GM12801 (cell line): ENCODE measurements around the gene MYO19.

Experiments
- TF ChIP-seq, protein P1 (sequence below): IDR thresholded peaks from one replicate; pipeline ENCODE4 v1.5.1; 2011; ENCODE audit warnings: control low read depth; ENCODE audit not compliant: insufficient read length; ENCODE audit errors: extremely low read depth

Gene MYO19

DNA sequence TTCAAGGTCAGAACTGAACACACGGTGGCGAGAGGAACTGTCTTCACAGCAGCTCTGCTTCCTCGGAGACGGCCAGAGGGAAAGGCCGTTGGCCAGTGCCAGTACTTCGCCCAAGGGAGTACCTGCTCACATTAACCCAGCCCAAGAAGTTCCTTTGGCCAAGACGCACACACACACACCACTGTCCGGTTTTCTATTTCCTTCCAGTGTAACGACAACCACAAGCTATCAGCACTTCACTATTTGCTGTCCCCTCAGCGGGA lies 9.3 kb upstream of the MYO19 start:
- TF ChIP-seq, protein P1, sequence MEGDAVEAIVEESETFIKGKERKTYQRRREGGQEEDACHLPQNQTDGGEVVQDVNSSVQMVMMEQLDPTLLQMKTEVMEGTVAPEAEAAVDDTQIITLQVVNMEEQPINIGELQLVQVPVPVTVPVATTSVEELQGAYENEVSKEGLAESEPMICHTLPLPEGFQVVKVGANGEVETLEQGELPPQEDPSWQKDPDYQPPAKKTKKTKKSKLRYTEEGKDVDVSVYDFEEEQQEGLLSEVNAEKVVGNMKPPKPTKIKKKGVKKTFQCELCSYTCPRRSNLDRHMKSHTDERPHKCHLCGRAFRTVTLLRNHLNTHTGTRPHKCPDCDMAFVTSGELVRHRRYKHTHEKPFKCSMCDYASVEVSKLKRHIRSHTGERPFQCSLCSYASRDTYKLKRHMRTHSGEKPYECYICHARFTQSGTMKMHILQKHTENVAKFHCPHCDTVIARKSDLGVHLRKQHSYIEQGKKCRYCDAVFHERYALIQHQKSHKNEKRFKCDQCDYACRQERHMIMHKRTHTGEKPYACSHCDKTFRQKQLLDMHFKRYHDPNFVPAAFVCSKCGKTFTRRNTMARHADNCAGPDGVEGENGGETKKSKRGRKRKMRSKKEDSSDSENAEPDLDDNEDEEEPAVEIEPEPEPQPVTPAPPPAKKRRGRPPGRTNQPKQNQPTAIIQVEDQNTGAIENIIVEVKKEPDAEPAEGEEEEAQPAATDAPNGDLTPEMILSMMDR = no peak

DNA sequence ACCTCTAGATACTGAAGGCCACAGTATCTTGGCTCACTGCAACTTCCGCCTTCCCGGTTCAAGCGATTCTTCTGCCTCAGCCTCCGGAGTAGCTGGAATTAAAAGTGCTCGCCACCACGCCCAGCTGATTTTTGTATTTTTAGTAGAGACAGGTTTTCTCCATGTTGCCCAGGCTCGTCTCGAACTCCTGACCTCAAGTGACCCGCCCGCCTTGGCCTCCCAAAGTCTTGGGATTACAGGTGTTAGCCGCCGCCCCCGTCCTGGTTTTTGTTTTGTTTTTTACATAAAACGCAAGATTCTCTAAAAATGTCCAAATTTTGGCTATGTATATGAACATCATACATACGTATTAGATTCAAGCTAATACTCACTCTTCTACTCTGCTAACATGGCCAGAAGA lies 8.1 kb upstream of the MYO19 start:
- TF ChIP-seq, protein P1 = no peak

DNA sequence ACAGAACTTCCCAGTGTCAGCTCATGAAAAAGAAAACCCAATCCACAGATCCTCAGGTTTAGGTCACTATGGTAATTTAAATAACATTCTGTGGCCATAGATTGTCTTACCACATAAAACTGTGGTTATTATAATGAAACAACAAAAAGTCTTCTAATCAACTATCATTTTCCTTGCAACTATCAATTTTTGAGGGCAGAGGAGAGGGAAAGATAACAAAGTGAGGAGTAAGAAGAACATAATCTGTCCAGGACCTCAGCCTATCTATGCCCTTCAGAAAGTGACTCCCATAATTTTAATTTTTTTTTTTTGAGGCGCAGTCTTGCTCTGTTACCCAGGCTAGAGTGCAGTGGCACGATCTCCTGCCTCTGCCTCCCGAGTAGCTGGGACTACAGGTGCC lies 6.0 kb upstream of the MYO19 start:
- TF ChIP-seq, protein P1 = no peak

DNA sequence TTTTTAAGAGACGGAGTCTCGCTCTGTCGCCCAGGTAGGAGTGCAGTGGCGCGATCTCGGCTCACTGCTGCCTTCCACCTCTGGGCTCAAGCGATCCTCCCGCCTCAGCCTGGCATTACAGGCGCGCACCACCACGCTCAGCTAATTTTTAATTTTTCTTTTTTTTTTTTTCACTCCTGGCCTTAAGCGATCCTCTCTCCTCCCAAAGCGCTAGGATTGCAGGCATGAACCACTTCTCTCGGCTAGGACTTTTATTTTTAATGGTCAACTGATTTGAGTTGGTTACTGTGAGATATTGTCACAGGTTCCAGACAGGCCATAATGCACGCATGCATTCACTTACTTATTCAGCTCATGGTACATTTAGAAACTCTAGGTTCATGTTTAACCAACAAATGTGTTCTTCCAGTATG lies 1.0 kb upstream of the MYO19 start:
- TF ChIP-seq, protein P1 = no peak

DNA sequence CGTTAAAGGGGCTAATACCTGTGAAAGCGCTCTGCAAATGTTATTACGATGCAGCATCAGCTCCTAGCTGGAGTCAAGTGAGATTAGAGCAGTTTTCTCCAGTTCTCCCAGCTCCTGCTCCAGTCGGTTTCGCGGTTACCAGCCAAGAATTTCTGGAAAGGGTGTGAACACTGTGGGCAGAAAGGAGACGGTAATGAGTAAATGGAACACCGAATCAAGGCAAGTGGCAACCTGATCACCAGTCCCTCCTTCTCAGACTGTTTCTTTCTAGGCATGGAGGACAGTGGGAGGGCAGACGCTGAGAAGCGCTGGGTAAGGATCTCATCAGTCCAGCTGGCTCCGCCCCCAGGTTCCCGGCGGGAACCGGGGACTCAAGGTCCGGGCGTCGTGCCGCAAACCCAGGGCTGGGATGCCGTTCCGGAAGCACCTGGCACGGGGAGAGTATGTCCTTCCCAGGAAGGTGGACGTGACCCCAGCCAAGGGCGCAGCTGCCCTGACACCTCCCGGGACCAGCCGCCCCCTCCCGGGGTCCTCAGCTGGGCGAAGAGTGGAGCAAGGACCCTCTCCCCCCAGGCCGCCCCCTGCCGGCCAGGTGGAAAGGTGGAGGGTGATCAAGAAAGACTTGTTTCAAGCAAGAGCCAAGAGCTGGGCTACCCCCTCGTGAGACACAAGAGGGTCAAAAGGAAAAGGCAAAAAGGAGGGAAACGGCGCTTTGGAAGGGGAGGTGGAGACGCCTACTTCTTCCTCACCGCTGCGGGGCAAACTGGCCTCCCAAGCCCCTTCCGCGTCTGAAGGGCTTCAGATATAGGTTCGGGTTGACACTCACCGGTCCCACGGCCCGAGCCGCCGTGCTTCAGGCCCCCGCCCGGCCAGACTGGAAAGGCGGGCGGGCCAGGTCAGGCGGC lies 481 bp downstream of the MYO19 start:
- TF ChIP-seq, protein P1 = no peak

DNA sequence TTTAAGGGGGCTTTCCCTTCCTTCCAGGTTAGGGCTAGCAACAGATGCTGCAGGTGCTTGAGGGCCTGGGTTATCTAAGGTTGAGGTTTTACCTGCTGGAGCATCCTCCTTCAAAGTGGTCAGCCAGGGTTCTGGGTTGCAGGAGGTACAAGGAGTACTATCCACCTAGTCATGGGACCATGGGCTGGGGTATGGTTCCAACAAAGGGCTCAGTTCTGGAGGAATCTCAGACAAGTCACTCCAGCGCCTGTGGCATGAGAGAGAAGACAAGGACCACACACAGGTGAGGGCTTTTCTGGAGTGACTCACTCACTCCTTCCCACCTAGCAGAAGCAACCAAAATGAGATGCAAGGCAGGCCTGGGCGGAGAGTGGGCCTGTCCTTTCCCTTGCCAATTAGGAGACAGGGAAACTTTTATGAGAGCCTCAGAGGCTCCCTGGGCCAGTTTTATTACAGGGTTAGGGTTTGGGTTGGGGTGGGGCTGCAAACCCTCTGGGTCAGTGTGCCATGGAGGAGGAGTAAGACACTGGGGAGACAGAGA lies 2.2 kb downstream of the MYO19 start:
- TF ChIP-seq, protein P1 = no peak

DNA sequence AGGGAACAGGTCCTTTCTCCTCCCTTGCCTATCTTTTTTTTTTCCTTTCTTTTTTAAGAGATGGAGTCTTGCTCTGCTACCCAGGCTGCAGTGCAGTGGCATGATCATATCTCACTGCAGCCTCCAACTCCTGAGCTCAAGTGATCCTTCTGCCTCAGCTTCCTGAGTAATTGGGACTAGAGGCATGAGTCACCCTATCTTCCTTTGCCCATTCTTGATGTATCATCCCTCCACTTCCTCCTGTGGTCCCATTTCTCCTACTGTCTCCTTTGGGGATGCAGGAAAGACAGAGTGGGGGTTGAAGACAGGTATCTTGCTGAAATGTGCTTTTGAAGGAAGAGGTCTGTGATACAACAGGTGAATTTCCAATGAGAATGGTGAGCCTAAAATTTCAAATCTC lies 5.5 kb downstream of the MYO19 start:
- TF ChIP-seq, protein P1 = no peak
